ENCODE measurements around the gene SMIM36. TPM values are rescaled to one million over a fixed set of nuclear protein-coding genes. Genes with fewer than 3 reads are reported as not detected.

The SMIM36 gene
- total and polyA plus RNA-seq, 2 of the 8 experiments (the other 6 are each of a cell fraction or from before 2014, with no cell fraction given) = not detected

- TF ChIP-seq, protein P1, sequence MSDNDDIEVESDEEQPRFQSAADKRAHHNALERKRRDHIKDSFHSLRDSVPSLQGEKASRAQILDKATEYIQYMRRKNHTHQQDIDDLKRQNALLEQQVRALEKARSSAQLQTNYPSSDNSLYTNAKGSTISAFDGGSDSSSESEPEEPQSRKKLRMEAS (IDR thresholded peaks at IDR 0.05) = no peak
- TF ChIP-seq EGR1 (IDR thresholded peaks at IDR 0.05; ENCODE audit: borderline replicate concordance, low read depth, low read length) (no peak), POU5F1 (IDR thresholded peaks at IDR 0.05; ENCODE audit: low read depth, low read length) (no peak), BCL11A (IDR thresholded peaks at IDR 0.05; ENCODE audit: low read depth in 2 of 2, low read length in 2 of 2) (no peak), KDM4A (IDR thresholded peaks at IDR 0.05; ENCODE audit: low read depth, low read length, severe bottlenecking) (no peak), CREB1 (IDR thresholded peaks at IDR 0.05) (no peak), RAD21 (IDR thresholded peaks at IDR 0.05 in 1 of 2, conservative IDR thresholded peaks at IDR 0.05 in 1 of 2; ENCODE audit: low read depth in 2 of 2, low read length in 2 of 2) (no peak)
Measured at GRCh38 chr17:55434721-55435120, 76.5 kb downstream of the SMIM36 start (continued).

All from H1 (cell line).